ENCODE data around the gene C9orf78. TPM values are rescaled to one million over a fixed set of nuclear protein-coding genes. Genes with fewer than 3 reads are reported as not detected.

Gene C9orf78
- total RNA-seq, 1 donor from 2014 or later = 74.7 TPM

GRCh38 chr9:129848712-129849441 is 13.8 kb upstream of the C9orf78 start:
- intact Hi-C loops (cut with micrococcal nuclease) = no loop called here

GRCh38 chr9:129845373-129845772 is 10.3 kb upstream of the C9orf78 start:
- intact Hi-C loops (cut with micrococcal nuclease) = loop anchor here (1.0 kb wide), 1 partner anchor 10 kb away; the partner anchor contains the start of genes C9orf78 and USP20

- intact Hi-C loops (cut with micrococcal nuclease) = no loop called here
Observed at GRCh38 chr9:129841071-129841470, 6.0 kb upstream of the C9orf78 start.

- intact Hi-C loops (cut with micrococcal nuclease) = no loop called here
Observed at GRCh38 chr9:129840034-129840433, 5.0 kb upstream of the C9orf78 start.

- intact Hi-C loops (cut with micrococcal nuclease) = no loop called here
Observed at GRCh38 chr9:129839324-129840023, 4.4 kb upstream of the C9orf78 start.

- intact Hi-C loops (cut with micrococcal nuclease) = no loop called here
Observed at GRCh38 chr9:129838707-129839259, 3.7 kb upstream of the C9orf78 start.

GRCh38 chr9:129836311-129837007 is 1.4 kb upstream of the C9orf78 start:
- intact Hi-C loops (cut with micrococcal nuclease) = no loop called here

- intact Hi-C loops (cut with micrococcal nuclease) = loop anchor here (1.0 to 2.0 kb wide), 14 partner anchors 9 to 755 kb away; partner anchors contain the start of genes DOLPP1, GPR107, NTMT1 and TOR1A
Observed at GRCh38 chr9:129835860-129836223, 767 bp upstream of the C9orf78 start.

- intact Hi-C loops (cut with micrococcal nuclease) = loop anchor here (1.0 to 2.0 kb wide), 14 partner anchors 10 to 753 kb away; partner anchors contain the start of genes DOLPP1, GPR107, NTMT1 and TOR1A
Observed at GRCh38 chr9:129834489-129835127, 467 bp downstream of the C9orf78 start.

- intact Hi-C loops (cut with micrococcal nuclease) = no loop called here
Observed at GRCh38 chr9:129832982-129833381, 2.1 kb downstream of the C9orf78 start.

- intact Hi-C loops (cut with micrococcal nuclease) = no loop called here
Observed at GRCh38 chr9:129828969-129829368, 6.1 kb downstream of the C9orf78 start.

GRCh38 chr9:129828051-129828450 is 7.0 kb downstream of the C9orf78 start:
- intact Hi-C loops (cut with micrococcal nuclease) = no loop called here

GRCh38 chr9:129826759-129827158 is 8.3 kb downstream of the C9orf78 start:
- intact Hi-C loops (cut with micrococcal nuclease) = no loop called here

GRCh38 chr9:129826344-129826743 is 8.7 kb downstream of the C9orf78 start:
- intact Hi-C loops (cut with micrococcal nuclease) = no loop called here

- intact Hi-C loops (cut with micrococcal nuclease) = loop anchor here (1.0 to 5.0 kb wide), 7 partner anchors 11 to 418 kb away; partner anchors contain the start of genes C9orf78, GPR107, TOR1B and USP20
Observed at GRCh38 chr9:129823935-129824601, 11.0 kb downstream of the C9orf78 start, which contains the start of gene TOR1A. TSS of gene TOR1A (minus strand) at chr9:129824136. CDS start at chr9:129824085, 51 bp downstream.

GRCh38 chr9:129823542-129823934 is 11.5 kb downstream of the C9orf78 start:
- intact Hi-C loops (cut with micrococcal nuclease) = loop anchor here (5.0 kb wide), 3 partner anchors 139 to 419 kb away; partner anchors contain the start of gene GPR107

- intact Hi-C loops (cut with micrococcal nuclease) = loop anchor here (5.0 kb wide), 3 partner anchors 139 to 419 kb away; partner anchors contain the start of gene GPR107
Observed at GRCh38 chr9:129822898-129823541, 12.1 kb downstream of the C9orf78 start.

GRCh38 chr9:129816501-129817435 is 18.3 kb downstream of the C9orf78 start:
- intact Hi-C loops (cut with micrococcal nuclease) = no loop called here
